GM13976 (cell line): ENCODE measurements around the gene NRN1L.

Experiments used
- DNase-seq: peaks from one replicate; pipeline ENCODE4 v3.0.0; 2012; ENCODE audit warnings: low spot score
- in situ Hi-C: fragments of 300-500 bp; cut with MboI; formaldehyde crosslinking; loops from one replicate; pipeline ENCODE4 v1.12.0; 2022; ENCODE audit warnings: low sequenced_read_pairs, mixed read lengths, inconsistent platforms; ENCODE audit not compliant: unreplicated experiment
- TF ChIP-seq, protein P1 (sequence below): IDR thresholded peaks from 2 replicates; pipeline ENCODE4 v1.5.1; 2012; ENCODE audit warnings: borderline replicate concordance, mild to moderate bottlenecking; ENCODE audit not compliant: insufficient read depth; ENCODE audit errors: extremely low read depth, missing control alignments, control extremely low read depth

Gene NRN1L

DNA sequence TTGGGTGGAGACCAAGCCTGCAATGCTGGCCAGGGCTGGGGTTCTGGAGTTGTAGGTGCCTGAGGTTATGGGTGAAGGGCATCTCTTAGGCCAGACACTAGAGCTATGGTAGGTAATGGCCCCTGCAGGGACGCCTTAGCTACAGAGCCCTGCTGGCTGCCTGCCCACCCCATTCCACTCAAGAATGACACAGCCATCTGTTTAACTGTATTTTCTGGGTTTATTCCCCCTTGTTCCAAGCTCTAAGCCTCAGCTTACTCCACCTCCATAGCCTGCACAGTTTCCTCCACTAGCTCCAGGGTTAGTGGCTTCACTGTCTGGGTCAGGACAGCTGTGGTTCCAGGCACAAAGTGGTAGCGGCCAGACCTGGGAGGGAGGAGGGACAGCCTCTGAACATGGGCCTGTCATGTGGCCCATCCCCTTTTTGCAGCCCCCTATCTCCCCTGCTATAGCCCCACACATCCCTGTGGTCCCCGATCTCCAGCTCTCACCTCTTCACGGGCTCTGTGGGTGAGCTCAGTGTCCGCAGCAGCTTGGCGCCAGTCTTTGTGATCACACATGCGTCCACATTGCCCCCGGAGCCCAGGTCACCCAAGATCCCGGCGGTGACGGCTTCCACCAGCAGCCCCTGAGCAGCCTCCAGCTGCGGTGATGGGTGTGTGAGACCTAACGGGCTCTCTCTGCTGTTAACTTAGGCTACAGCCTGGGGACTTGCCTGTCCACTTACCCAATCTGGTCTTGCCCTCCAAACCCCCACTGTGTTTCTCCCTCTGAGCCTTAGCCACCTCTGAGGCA lies 49.8 kb downstream of the NRN1L start:
- in situ Hi-C loops = no loop called here
- DNase-seq = no peak
- TF ChIP-seq, protein P1, sequence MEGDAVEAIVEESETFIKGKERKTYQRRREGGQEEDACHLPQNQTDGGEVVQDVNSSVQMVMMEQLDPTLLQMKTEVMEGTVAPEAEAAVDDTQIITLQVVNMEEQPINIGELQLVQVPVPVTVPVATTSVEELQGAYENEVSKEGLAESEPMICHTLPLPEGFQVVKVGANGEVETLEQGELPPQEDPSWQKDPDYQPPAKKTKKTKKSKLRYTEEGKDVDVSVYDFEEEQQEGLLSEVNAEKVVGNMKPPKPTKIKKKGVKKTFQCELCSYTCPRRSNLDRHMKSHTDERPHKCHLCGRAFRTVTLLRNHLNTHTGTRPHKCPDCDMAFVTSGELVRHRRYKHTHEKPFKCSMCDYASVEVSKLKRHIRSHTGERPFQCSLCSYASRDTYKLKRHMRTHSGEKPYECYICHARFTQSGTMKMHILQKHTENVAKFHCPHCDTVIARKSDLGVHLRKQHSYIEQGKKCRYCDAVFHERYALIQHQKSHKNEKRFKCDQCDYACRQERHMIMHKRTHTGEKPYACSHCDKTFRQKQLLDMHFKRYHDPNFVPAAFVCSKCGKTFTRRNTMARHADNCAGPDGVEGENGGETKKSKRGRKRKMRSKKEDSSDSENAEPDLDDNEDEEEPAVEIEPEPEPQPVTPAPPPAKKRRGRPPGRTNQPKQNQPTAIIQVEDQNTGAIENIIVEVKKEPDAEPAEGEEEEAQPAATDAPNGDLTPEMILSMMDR = no peak

GRCh38 chr16:67935101-67935401 lies 50.4 kb downstream of the NRN1L start:
- in situ Hi-C loops = no loop called here
- TF ChIP-seq, protein P1 = no peak
- no peak for DNase-seq

- peak; percentile 99 for DNase-seq
- in situ Hi-C loops = no loop called here
- TF ChIP-seq, protein P1 = no peak
These were observed 50.9 kb downstream of the NRN1L start for GRCh38 chr16:67935402-67936123.
